Panc1 (cell line): ENCODE data around the gene TM7SF2. TPM values are rescaled to one million over a fixed set of nuclear protein-coding genes. Genes with fewer than 3 reads are reported as not detected.
A peak's percentile ranks its signal among the peaks of the same experiment; 100 is the strongest.

Experiments
- ATAC-seq: fragments of 200-7000 bp; cut with Tn5 transposase; 2 replicates; pipeline ENCODE4 v1.9.1; 2020; ENCODE audit warnings: mild to moderate bottlenecking, moderate library complexity
- BruUV-seq: library from RNA; stranded (reverse); fragments of 400-500 nt; replicated peaks from 2 replicates; lab custom pipeline; 2021; lab: Mats Ljungman, UMichigan
- CTCF ChIA-PET: fragments of 300-600 bp; sonication (Branson Sonifier 250); formaldehyde crosslinking; loops from one replicate; lab custom pipeline; 2022; ENCODE audit warnings: antibody characterized with exemption; lab: Charles Lee
- POLR2A ChIA-PET: fragments of 300-600 bp; sonication (Branson Sonifier 250); formaldehyde crosslinking; loops from one replicate; lab custom pipeline; 2022; ENCODE audit warnings: antibody characterized with exemption; lab: Charles Lee
- DNase-seq: peaks from one replicate; pipeline ENCODE4 v3.0.0-alpha.2; 2010; ENCODE audit warnings: low read depth, low spot score
- H3K27ac ChIP-seq: 2 replicates; pipeline ENCODE4 v1.5.1; 2011; ENCODE audit warnings: mild to moderate bottlenecking, low read length, inconsistent platforms
- H3K27me3 ChIP-seq: fragments of 200-500 bp; sonication (Bioruptor generic); 2 replicates; pipeline ENCODE4 v1.6.0; 2014; ENCODE audit warnings: low read length, inconsistent platforms; ENCODE audit not compliant: control insufficient read depth, insufficient read depth
- H3K36me3 ChIP-seq: fragments of 200-500 bp; sonication (Bioruptor generic); 2 replicates; pipeline ENCODE4 v1.5.1; 2014; ENCODE audit warnings: inconsistent platforms, mild to moderate bottlenecking, low read length, moderate library complexity; ENCODE audit not compliant: control insufficient read depth, insufficient read depth
- H3K4me1 ChIP-seq: 2 replicates; pipeline ENCODE4 v1.5.1; 2011; ENCODE audit warnings: inconsistent platforms, mild to moderate bottlenecking, low read length, moderate library complexity; ENCODE audit not compliant: control insufficient read depth, insufficient read depth
- H3K4me3 ChIP-seq, 2 experiments: 2 replicates each; pipeline ENCODE4 v1.5.1; 2011 to 2012; ENCODE audit warnings: low read depth in 2 of 2, low read length in 2 of 2, mild to moderate bottlenecking in 2 of 2, inconsistent platforms in 1 of 2, moderate library complexity in 1 of 2
- H3K9me3 ChIP-seq: fragments of 200-500 bp; sonication (Bioruptor generic); 2 replicates; pipeline ENCODE4 v1.5.1; 2014; ENCODE audit warnings: low read depth, mild to moderate bottlenecking, inconsistent platforms, low read length, moderate library complexity; ENCODE audit not compliant: control insufficient read depth, insufficient read depth
- POLR2AphosphoS5 ChIP-seq: IDR thresholded peaks from 2 replicates; pipeline ENCODE4 v1.6.1; 2012; ENCODE audit warnings: mild to moderate bottlenecking, low read depth, low read length, moderate library complexity
- SIN3A ChIP-seq: IDR thresholded peaks from 2 replicates; pipeline ENCODE4 v1.6.1; 2012; ENCODE audit warnings: low read depth, mild to moderate bottlenecking, low read length, moderate library complexity, borderline replicate concordance; ENCODE audit not compliant: insufficient read depth
- TCF7L2 ChIP-seq: IDR thresholded peaks from 2 replicates; pipeline ENCODE4 v1.6.1; 2011; ENCODE audit warnings: mild to moderate bottlenecking, low read depth, low read length, inconsistent platforms
- in situ Hi-C: cut with HindIII; loops from 2 replicates; pipeline ENCODE4 v1.10.0; 2016; ENCODE audit warnings: low sequenced_read_pairs, low pct_unique_long_range_greater_than_20kb
- intact Hi-C: fragments of 100-400 bp; cut with micrococcal nuclease; formaldehyde crosslinking; loops from one replicate; pipeline ENCODE4 v1.10.0; 2022; ENCODE audit not compliant: unreplicated experiment
- total RNA-seq: library from RNA; stranded (reverse); gene quantifications from one replicate; pipeline ENCODE4 v1.2.1, GENCODE V29; 2021; ENCODE audit not compliant: unreplicated experiment
- TF ChIP-seq, protein P1 (sequence below), 2 experiments: IDR thresholded peaks; 2 replicates each; pipeline ENCODE4 v1.6.1; 2011 to 2012; ENCODE audit warnings: low read depth in 2 of 2, control low read depth in 1 of 2, low read length in 1 of 2, mild to moderate bottlenecking in 1 of 2, moderate library complexity in 1 of 2; ENCODE audit not compliant: insufficient read depth in 1 of 2

TM7SF2 gene
- total RNA-seq, 1 experiment from 2014 or later = 85.4 TPM

- ChIA-PET POLR2A (interaction anchor here (0.6 kb wide), 1 partner anchor 24 kb away, joined by 3 read pairs; no protein-coding TSS in a partner anchor), CTCF (interaction anchor here (0.6 kb wide), 1 partner anchor 99 kb away, joined by 3 read pairs; no protein-coding TSS in a partner anchor)
- H3K36me3 ChIP-seq = peaks cover 19% of the 10 kb centered on the region
- DNase-seq (no peak), ATAC-seq (peak; percentile 12)
- no peaks in the 10 kb centered on the region for H3K9me3 ChIP-seq
- in situ Hi-C loops = no loop called here
- intact Hi-C loops = no loop called here
- peaks cover 8% of the 10 kb centered on the region for H3K4me1 ChIP-seq
- H3K4me3 ChIP-seq = no peak overlapping the region
- no peak overlapping the region for H3K27ac ChIP-seq
- H3K27me3 ChIP-seq = no peaks in the 10 kb centered on the region
- BruUV-seq = no TSS peak
- TF ChIP-seq TCF7L2 = no peak
- TF ChIP-seq, protein P1, sequence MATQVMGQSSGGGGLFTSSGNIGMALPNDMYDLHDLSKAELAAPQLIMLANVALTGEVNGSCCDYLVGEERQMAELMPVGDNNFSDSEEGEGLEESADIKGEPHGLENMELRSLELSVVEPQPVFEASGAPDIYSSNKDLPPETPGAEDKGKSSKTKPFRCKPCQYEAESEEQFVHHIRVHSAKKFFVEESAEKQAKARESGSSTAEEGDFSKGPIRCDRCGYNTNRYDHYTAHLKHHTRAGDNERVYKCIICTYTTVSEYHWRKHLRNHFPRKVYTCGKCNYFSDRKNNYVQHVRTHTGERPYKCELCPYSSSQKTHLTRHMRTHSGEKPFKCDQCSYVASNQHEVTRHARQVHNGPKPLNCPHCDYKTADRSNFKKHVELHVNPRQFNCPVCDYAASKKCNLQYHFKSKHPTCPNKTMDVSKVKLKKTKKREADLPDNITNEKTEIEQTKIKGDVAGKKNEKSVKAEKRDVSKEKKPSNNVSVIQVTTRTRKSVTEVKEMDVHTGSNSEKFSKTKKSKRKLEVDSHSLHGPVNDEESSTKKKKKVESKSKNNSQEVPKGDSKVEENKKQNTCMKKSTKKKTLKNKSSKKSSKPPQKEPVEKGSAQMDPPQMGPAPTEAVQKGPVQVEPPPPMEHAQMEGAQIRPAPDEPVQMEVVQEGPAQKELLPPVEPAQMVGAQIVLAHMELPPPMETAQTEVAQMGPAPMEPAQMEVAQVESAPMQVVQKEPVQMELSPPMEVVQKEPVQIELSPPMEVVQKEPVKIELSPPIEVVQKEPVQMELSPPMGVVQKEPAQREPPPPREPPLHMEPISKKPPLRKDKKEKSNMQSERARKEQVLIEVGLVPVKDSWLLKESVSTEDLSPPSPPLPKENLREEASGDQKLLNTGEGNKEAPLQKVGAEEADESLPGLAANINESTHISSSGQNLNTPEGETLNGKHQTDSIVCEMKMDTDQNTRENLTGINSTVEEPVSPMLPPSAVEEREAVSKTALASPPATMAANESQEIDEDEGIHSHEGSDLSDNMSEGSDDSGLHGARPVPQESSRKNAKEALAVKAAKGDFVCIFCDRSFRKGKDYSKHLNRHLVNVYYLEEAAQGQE (IDR thresholded peaks at IDR 0.05; ENCODE audit: insufficient read depth in 1 of 2, low read depth in 2 of 2, low read length in 1 of 2) = no peak
- 0 out of 2 replicates have a peak, but pooled peaks have one; percentile 29 for TF ChIP-seq POLR2AphosphoS5
These were observed 16.8 kb downstream of the TM7SF2 start for GRCh38 chr11:65128182-65129145.

DNA sequence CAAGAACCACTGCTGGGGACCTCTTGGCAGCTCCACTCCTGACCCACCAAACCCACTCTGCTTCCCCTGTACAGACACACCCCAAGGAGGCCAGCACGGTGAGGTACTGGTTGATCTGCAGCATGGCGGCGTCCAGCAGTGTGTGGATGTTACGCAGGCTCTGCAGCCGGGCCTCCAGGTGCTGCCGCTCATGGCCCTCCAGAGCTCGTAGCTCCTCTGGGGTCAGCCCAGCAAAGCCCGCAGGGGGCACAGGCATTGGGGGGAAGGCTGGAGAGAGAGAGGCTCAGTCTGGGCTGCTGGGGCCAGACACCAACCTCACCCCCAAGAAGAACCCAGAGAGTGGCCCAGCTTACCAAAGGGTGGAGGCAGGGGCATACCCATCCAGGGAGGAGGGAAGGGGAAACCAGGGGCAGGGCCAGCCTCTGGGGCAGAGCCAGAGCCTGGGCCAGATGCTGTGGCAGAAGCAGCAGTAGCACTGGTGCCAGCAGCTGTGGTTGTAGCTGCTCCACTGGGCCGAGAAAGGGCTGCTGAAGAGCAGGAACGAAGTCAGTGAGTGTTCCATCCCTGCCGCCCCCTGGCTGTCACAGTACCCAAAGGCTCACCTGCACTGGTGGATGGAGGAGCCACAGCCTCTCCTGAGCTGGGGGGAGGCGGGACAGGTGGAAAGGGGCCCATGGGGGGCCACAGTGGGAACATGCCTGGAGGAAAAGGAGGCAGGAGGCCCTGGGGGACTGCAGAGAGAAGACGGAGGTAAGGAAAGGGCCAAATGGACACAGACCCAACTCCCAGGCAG is 18.2 kb downstream of the TM7SF2 start:
- BruUV-seq = no TSS peak
- ChIA-PET POLR2A (no interaction called here), CTCF (interaction anchor here (0.6 to 0.7 kb wide), 2 partner anchors 48 to 66 kb away, joined by 3 to 4 read pairs; no protein-coding TSS in a partner anchor)
- Histone ChIP-seq H3K27ac (no peak overlapping the region), H3K4me3 (no peak overlapping the region), H3K36me3 (peaks cover 18% of the 10 kb centered on the region), H3K4me1 (peaks cover 9% of the 10 kb centered on the region), H3K27me3 (no peaks in the 10 kb centered on the region), H3K9me3 (no peaks in the 10 kb centered on the region)
- ATAC-seq (no peak), DNase-seq (no peak)
- intact Hi-C loops = loop anchor here (10.0 kb wide), 1 partner anchor 55 kb away; the partner anchor contains the start of gene CAPN1
- TF ChIP-seq SIN3A = no peak
- TF ChIP-seq, protein P1 (IDR thresholded peaks at IDR 0.05; ENCODE audit: insufficient read depth in 1 of 2, low read depth in 2 of 2, low read length in 1 of 2) = no peak
- peak; percentile 5; the same call in 1 of the 2 replicates for TF ChIP-seq POLR2AphosphoS5
- in situ Hi-C loops = no loop called here
